ENCODE results near the gene MEAF6. TPM values are rescaled to one million over a fixed set of nuclear protein-coding genes. Genes with fewer than 3 reads are reported as not detected.
"Not testable (repeated sequence)": the region's sequence is repeated elsewhere in the genome, so short reads cannot be mapped to it uniquely, and the experiment has no call there.

MEAF6 gene
- total RNA-seq, 1 donor from 2014 or later, result 60.7 TPM

DNA sequence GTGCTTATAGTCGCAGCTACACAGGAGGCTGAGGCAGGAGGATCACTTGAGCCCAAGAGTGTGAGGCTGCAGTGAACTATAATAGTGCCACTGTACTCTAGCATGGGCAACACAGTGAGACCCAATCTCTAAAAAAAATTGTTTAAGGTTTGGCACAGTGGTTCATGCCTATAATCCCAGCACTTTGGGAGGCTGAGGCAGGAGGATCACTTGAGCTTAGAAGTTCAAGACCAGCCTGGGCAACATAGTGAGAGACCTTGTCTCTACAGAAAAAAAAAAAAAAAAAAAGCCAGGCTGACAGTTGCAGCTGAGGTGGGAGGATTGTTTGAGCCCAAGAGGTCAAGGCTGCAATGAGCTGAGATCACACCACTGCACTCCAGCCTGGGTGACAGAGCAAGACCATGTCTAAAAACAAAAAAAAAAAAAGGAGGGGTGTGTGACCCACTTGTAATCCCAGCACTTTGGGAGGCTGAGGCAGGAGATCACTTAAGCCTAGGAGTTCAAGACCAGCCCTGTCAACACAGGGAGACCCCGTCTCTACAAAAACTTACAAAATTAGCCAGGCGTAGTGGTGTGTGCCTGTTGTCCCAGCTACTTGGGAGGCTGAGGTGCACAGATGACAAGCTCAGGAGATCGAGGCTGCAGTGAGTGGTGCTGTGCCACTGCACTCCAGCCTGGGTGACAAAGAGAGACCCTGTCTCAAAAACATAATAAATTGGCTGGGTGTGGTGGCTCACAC lies 18.0 kb upstream of the MEAF6 start:
- not testable (repeated sequence) for DNase-seq (ENCODE audit: low spot score)

DNA sequence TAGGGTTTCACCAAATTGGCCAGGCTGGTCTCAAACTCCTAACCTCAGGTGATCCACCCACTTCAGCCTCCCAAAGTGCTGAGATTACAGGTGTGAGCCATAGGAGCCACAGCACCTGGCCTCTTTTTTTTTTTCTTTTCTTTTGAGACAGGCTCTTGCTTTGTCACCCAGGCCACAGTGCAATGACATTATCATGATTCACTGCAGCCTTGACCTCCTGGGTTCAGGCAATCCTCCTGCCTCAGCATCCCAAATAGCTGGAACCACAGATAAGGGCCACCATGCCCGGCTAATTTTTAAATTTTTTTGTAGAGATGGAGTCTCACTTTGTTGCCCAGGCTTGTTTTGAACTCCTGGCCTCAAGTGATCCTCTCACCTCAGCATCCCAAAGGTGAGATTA lies 15.3 kb upstream of the MEAF6 start:
- DNase-seq (ENCODE audit: low spot score), result not testable (repeated sequence)

DNA sequence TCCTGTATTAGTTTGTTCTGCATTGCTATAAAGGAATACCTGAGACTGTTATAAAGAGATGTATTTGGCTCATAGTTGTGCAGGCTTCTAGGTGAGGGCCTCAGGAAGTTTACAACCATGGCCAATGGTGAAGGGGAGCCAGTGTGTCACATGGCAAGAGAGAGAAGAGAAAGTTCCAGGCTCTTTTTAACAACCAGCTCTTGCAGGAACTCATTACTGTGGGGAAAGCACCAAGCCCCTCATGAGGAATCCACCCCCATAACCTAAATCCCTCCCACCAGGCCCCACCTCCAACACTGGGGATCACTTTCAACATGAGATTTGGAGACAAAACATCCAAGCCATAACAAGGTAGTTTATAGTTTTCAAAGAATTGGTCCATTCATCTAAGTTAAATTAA lies 5.0 kb upstream of the MEAF6 start:
- DNase-seq (ENCODE audit: low spot score), result no peak

DNA sequence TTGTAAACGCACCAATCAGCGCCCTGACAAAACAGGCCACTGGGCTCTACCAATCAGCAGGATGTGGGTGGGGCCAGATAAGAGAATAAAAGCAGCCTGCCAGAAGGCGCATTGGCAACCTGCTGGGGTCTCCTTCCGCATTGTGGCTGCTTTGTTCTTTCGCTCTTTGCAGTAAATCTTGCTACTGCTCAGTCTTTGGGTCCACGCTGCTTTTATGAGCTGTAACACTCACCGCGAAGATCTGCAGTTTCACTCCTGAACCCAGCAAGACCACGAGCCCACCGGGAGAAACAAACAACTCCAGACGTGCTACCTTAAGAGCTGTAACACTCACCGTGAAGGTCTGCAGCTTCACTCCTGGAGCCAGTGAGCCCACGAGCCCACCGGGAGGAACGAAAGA lies 4.4 kb upstream of the MEAF6 start:
- DNase-seq (ENCODE audit: low spot score), result not testable (repeated sequence)

DNA sequence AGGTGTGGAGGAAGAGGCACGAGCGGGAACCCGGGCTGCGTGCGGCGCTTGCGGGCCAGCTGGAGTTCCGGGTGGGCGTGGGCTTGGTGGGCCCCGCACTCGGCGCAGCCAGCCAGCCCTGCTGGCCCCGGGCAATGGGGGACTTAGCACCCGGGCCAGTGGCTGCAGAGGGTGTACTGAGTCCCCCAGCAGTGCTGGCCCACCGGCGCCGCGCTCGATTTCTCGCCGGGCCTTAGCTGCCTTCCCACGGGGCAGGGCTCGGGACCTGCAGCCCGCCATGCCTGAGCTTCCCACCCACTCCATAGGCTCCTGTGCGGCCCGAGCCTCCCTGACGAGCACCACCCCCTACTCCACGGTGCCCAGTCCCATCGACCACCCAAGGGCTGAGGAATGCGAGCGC lies 3.7 kb upstream of the MEAF6 start:
- not testable (repeated sequence) for DNase-seq (ENCODE audit: low spot score)

DNA sequence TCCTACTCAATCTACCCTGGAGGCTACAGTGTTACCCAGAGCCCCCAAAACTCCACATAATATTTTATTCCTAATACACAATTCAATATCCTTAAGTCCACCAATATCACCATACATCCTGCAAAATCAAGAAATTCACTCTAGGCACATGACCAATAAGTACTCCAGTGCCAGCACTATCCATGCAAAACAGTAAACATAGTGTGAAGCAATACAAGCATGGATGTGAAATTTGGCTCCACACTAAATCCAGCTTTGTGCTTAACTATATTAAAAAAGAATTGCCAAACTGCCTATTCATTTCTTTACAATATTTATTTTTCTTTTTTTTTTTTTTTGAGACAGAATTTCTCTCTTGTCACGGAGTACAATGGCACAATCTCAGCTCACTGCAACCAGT lies 3.0 kb upstream of the MEAF6 start:
- no peak for DNase-seq (ENCODE audit: low spot score)

DNA sequence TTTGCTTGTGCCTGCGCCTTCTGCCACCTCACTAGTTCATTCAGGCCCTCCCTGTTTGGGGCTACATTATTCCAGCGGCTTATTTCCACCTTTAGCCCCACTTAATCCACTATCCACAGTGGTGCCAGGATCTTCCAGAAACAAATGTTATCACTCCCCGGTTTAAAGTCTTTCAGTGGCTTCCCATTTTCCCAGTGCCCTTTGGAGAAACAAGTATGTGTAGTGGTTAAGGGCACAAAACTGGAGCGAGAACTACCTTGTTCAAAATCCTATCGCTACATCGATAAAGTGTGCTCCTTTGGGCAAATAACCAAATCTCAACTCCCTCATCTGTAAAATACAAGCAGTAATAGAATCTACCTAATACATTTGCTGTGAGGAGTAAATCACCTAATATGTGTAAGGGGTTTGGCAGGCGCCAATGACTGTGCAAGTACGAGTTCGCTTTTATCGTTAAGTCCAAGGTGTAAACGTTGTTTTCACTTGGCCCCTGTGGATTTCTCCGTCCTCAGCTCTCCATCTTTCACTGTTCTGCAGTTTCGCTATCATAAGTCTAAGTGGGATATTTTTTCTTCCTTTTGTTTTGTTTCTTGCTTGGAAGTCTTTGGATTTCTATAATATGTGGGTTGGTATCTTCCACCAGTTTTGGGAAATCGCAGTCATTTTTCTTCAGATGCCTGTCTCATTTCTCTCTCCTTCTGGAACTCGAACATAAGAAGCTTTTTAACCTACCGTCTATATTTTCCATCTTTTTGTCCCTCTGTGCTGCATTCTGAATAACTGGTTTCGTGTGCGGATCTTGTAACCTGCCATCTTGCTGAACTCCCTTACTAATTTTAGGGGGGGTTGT lies 844 bp upstream of the MEAF6 start:
- no peak for DNase-seq (ENCODE audit: low spot score)

DNA sequence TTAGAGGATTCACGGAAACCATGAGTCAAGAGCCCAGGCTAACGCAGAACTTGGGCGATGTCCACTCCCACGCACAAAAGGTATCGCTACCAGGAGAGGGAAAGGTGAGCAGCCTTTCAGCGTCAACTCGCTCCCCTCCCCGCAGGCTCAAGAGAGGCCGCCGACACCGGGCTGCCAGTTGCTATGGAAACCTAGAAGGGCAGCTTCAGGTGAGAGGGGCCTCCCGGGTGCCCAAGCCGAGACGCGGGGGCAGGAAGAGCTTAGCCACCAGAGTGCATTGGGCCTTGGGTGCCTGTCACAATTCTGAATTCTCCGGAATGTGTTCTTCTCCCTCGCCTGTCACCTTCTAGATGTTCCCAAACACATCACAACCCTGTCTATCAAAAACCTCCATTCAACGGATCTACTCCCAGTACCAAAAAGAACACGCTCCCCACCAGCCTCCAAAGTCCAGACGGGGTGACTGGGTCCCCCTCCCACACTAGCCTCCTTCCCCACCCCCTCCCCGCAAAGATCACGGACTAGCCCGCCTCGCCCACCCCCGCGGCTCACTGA lies 694 bp downstream of the MEAF6 start:
- DNase-seq (ENCODE audit: low spot score), result no peak

DNA sequence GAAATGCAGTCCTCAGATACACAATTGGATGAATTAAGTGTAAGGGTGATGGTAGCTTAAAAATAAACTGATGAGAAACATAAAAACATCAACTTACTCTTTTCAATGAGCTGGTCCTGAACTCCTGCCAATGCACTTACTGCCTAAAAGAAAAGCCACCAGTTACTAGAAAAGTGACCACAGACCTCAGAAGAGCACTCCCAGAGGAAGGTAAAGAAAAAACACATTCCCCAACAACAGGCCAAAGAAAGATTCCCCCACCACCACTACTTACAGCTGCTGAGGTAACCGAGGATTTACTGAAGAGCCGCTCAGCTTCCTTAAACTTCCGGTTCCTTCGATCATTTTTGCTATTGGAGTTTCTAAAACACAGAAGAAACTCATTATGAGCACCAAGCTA lies 5.4 kb downstream of the MEAF6 start:
- DNase-seq (ENCODE audit: low spot score), result no peak

DNA sequence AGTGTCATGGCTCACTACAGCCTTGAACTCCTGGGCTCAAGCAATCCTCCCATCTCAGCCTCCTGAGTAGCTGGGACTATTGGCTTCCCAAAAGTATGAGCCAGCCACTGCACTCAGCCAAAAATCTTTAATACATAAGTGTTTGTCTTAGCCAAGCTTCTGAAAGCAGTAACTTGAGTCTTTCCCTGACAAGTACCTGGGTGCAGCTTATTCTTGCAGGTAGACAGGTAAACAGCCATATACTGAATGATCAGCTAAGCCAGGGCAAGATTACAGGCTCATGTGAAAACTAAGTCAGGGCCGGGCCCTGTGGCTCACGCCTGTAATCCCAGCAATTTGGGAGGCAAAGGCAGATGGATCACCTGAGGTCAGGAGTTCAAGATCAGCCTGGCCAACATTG lies 7.8 kb downstream of the MEAF6 start:
- DNase-seq (ENCODE audit: low spot score), result no peak

DNA sequence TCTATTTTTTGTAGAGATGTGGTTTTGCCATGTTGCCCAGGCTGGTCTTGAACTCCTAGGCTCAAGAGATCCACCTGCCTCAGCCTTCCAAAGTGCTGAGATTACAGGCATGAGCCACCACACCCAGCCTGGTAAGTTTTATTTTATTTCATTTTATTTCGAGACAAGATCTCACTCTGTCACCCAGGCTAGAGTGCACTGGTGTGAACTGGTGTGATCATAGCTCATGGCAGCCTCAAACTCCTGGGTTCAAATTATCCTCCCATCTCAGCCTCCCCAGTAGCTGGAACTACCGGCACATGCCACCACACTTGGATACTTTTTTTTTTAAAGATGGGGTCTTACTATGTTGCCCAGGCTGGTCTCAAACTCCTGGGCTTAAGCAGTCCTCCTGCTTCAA lies 11.8 kb downstream of the MEAF6 start:
- not testable (repeated sequence) for DNase-seq (ENCODE audit: low spot score)

DNA sequence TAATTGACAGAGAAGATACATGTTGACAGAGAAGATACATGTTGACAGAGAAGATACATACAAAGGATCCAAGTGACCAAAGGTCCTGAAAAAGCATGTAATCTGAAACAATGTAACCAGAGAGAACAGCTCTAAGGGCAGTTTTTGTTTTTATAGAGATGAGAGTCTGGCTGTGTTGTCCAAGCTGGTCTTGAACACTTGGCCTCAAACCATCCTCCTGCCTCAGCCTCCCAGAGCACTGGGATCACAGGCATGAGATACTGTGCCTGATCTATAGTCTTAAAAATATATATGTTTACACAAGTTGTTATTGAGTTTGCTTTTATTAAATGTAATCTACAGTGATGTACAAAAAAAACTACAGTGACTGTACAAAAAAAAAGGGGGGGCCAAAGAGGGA lies 12.5 kb downstream of the MEAF6 start:
- DNase-seq (ENCODE audit: low spot score), result no peak

DNA sequence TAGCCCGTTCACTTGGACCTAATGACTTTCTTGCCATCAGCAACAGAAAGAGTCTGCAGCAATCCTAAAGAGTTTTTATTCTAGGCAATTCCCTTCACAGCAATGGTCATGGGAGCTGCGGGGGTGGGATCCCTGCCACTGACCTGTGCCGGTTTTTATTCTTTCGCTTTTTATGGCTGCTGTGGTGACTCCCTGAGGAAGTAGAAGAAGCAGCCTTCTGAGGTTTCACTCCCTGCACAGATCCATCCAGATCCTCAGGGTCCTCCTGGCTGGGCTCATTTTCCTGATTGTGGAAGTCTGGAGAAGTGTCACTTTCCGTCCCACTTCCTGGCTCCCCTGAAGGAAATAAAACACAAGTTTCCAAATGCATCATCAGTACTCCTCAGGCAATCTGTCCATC lies 12.9 kb downstream of the MEAF6 start:
- no peak for DNase-seq (ENCODE audit: low spot score)

DNA sequence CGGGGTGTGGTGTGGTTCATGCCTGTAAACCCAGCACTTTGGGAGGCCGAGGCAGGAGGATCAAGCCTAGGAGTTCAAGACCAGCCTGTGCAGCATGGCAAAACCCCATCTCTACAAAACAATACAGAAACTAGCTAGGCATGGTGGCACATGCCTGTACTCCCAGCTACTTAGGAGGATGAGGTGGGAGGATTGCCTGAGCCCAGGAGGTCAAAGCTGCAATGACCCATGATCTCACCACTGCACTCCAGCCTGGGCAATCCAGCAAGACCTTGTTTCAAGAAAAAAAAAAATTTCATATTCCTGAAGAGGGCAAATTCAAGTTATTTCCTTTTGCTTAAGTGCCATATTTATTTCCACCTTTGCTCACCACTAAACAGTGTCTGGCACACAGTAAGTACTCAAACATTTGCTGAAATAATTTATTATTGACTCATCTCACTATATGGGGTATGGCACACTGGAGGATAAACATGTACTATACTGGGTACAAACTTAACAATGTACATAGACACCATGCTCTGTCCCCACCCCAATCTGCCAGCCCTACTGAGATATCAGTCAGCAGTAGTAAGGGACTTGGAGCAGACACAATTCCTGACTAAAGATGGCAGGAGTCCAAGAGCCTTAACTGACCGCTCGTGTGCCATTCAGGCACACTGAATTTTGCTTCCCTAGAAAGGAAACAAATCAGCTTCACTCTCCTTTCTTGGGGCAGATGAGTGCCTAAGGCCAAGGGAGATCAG lies 15.5 kb downstream of the MEAF6 start:
- DNase-seq (ENCODE audit: low spot score), result no peak

DNA sequence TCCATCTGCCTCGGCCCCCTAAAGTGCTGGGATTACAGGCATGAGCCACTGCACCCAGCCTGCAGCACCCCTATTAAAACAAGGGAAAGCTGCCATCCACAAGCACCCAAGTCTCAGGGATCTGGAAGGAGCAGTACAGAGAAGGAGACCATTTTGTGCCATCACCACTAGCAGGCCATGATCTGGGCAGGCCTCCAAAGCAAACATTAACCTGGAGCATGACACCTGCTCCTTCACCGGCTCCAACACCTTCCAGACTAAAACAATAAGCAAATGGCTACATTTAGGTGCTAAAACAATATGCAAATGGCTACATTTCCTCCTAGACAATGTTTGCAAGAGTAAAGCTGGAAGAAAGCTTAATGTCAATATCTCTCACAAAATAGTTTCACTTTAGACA lies 16.7 kb downstream of the MEAF6 start:
- no peak for DNase-seq (ENCODE audit: low spot score)

DNA sequence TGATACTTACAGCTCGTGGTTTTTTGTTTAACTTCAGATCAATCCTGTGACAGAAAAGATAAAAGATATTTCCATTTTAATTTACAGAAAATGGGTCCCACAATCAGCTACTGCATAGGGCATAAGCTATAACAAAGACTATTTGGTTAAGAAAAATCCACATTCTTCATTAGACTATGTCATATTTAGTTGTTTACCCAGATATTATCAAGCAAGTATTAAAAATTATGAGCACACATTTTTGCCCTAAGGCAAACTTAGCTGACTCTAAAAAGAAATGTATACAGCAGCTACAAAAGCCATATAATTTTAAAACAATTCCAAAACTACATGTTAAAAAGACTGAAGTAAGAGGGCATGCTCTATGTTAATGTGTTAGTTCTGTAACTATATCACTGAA lies 18.7 kb downstream of the MEAF6 start:
- DNase-seq (ENCODE audit: low spot score), result no peak

DNA sequence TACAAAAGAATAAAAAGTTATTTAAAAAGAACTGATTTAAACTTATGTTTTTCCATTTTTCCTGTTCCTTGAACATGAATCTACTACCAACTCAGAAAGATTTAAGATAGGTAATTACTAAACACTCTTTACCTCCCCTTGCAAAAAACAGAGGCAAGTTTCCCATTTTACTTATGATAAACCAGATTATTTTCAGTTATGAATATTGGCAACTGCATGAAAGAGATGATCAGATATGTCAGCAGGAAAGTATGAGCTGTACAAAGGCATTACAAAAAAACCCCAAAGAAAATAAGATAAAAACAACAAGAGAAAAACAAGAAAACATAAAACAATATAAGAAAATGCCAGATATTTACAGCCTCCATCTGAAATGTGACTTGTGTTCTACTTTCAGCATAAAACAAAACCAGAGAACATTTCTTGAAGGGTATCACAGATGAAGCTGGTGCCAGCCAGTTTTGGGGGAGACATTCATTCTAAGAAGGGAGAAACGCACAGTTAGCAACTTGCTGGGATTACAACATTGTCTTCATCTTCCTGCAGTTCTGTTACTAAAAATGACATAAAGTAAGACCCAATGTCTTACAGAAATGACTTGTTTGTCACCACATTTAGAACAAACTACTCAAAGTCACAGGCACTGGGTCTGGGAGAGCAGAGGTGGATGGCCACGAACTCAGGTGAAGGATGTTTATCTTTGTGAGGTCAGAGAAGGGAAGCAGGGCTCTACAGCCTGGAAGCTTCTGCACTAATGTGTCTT lies 21.0 kb downstream of the MEAF6 start:
- DNase-seq (ENCODE audit: low spot score), result no peak

DNA sequence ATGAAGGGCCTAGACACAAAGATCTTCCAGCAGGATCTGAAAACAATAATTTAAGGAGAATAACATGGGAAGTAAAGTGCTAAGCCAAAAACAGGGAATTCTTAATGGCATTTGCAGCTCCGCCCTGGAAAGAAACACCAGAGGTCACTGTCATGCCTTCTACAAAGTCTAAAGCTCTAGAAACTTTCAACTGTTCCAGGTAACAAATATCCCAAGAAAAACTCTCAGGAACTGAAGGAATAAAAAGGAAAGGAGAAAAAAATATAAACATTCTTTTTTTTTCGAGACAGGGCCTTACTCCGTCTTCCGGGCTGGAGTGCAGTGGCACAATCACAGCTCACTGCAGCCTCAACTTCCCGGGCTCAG lies 27.0 kb downstream of the MEAF6 start:
- no peak for DNase-seq (ENCODE audit: low spot score)

DNA sequence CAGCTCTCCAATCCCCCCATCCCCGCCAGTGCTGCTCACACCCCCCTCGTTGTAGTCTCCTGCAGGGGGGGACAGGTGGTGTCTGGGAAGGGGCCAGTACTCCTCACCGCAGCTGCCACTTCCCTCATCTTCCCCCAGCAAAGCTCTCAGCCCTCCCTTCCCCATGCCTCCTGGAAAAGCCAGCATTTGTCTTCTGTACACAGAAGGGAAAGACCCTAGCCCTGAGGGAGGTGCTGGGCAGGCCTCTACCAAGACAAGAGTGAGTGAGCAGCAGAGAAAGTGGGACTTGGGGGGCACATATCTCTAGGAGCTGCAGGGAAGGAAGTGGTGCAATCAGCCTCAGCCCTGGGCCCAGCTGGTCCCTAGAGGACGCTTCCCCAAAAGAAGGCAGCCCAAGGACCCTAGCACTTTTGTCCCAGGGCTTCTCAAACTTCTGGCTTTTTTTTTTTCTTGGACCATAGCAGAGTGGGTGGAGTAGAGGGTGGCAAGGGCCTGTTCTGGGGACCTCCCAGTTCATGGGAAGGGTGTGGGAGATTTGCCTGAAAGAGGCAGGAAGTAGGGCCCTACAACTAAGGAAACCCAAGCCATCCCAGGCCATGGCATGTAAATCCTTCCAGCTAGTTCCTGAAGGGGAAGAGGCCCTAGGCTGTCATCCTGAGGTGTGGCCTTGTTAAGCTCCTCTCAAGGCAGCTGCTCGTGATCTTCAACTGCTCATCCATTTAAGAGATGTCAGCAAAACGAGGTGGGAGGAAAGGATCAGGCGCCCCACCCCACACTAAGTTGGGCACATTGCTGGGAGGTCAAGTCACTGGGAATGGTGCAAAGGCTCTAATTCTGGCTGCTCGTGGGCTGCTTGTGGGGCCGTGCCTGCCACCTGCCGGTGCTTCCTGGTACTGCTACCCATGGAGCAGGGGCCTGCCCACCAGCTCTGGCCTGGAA lies 27.6 kb downstream of the MEAF6 start:
- DNase-seq (ENCODE audit: low spot score), result peak; percentile 85

DNA sequence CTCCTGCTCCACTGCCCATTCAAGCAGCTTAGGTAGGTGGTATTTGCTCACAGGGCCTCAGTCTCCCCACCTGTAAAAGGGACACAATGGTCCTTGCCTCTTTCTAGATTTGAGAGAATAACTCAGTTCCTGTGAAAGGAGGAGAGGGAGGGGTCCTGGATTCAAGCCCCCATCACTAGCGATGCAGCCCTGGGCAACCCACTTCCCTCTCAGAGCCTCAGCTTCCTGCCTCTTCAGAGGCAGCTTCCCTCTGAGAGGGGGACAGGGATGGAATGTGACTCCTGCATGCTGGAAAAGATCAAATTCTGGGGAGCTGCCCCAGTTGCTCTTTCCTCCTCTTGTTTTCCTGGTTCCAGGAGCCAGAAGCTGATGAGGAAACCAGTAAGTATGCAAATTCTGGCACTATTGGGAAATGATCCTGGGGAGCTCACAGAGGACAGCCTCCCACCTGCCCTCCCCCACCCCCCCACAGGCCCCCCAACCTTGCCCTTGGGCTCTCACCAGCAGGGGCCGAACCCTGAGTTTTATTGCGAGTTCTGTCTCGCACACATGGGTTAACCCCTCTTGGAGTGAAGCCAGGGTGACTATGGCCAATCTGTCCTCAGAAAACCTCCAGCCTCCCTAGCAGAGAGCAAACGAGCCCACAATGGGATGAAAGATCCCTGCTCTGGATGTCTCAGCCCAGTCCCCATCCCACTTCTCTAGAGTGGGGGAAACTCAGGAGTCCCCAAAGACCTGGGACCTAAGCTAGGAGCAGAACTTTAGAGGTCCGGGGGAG lies 28.5 kb downstream of the MEAF6 start:
- DNase-seq (ENCODE audit: low spot score), result peak; percentile 39
